ENCODE results near the gene TRIM38. TPM values are rescaled to one million over a fixed set of nuclear protein-coding genes. Genes with fewer than 3 reads are reported as not detected.
"Not testable (repeated sequence)": the region's sequence is repeated elsewhere in the genome, so short reads cannot be mapped to it uniquely, and the experiment has no call there.

The TRIM38 gene
- total RNA-seq, 1 donor from 2014 or later = 9.9 TPM

GRCh38 chr6:26006086-26006939 is 43.7 kb downstream of the TRIM38 start:
- DNase-seq = no peak

DNA sequence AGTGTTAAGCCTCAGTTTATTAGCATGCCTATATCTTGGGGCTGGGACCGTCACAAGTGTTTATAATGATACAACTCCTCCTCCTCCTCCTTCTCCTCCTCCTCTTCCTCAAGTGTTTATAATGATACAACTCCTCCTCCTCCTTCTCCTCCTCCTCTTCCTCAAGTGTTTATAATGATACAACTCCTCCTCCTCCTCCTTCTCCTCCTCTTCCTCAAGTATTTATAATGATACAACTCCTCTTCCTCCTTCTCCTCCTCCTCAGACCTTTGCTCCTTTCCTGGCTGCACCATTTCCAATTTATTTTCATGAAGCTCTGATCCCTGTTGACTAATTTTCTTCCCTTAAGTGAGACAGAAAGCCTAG is 44.3 kb downstream of the TRIM38 start:
- DNase-seq = not testable (repeated sequence)

DNA sequence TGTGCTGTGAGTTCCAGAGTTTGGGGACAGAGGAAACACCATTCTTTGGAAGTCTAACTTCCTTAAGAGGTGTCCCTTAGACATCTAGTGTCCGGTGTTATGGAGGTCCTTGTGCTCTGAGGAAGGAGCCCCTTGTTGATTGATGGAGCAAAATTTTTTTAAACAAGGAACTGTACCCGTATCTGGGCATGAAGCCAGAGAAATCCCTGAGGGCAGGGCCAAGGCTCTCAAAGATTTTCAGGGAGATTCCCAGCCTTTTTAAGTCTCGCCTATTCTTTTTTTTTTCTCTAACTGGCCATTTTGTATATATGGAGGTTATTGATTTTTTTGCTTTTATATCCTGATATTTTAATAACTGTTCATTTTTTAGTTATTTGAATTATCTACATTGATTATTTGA is 45.9 kb downstream of the TRIM38 start:
- DNase-seq = no peak

DNA sequence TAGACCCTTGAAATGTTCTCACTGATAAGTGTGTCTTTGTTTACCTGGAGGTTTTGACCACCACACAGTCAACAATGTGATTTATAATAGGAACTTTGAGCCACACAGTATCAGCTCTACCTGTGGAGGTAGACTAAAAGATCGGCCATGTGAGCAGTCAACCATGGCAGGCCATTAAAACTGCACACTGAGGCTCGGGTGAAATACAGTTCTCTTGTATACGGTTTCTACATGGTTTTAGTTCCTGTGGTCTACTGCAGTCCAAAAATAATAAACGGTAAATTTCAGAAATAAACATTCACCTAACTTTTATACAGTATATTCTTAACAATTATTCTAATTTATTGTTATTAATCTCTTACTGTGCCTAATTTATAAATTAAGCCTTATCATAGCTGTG is 47.2 kb downstream of the TRIM38 start:
- DNase-seq = no peak

DNA sequence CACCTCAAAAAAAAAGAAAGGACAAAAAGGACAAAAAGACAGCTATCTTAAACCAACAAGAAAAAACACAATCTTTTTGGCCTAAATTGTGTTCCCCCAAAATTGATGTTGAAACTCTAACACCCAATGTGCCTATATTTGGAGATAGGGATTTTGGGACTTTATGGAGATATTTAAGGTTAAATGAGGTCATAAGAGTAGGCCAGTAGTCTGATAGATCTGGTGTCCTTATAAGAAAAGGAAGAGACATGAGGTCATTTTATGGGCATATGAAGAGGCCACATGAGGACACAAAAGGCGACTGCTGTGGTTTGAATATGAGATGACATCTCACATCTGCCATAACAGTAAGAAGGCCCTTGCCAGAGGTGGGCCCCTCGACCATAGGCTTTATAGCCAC is 49.5 kb downstream of the TRIM38 start:
- DNase-seq = no peak

DNA sequence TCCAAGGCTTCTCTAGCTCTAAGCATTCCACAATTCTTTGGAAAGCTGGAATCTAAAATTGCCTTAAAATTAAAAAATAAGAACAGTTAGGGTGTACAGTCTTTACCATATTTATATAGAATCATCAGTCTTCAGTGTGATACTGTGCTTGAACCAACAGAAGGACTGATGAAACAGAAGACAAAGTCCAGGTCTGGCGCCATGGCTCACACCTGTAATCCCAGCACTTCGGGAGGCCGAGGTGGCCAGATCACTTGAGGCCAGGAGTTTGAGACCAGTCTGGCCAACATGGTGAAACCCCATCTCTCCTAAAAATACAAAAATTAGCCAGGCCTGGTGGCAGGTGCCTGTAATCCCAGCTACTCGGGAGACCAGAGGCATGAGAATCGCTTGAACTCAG is 51.8 kb downstream of the TRIM38 start:
- not testable (repeated sequence) for DNase-seq

- no peak for DNase-seq
Measured at GRCh38 chr6:26016245-26016962, 53.8 kb downstream of the TRIM38 start.

DNA sequence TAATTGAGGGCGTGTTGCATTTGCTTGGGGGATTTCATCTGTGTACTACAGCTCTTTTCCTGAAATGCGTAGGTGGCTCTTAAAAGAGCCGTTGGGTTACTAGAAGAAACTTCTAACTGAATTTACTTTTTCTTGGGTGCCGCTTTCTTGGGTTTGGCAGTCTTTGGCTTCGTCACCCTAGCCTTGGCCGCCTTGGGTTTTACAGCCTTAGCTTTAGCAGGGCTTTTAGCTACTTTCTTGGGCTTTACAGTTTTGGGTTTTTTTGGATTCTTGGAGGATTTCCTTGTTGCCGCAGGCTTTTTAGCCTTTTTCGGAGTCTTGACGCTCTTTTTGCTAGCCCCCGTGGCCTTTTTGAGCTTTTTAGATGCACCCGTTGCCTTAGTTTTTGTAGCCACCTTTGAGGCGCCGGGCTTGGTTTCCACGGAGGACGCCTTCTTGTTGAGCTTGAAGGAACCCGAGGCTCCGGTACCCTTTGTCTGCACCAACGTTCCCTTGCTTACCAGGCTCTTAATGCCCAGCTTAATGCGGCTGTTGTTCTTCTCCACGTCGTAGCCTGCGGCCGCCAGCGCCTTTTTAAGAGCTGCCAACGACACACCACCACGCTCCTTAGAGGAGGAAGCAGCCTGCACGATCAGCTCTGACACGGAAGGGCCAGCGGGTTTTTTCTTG is 54.5 kb downstream of the TRIM38 start:
- no peak for DNase-seq

DNA sequence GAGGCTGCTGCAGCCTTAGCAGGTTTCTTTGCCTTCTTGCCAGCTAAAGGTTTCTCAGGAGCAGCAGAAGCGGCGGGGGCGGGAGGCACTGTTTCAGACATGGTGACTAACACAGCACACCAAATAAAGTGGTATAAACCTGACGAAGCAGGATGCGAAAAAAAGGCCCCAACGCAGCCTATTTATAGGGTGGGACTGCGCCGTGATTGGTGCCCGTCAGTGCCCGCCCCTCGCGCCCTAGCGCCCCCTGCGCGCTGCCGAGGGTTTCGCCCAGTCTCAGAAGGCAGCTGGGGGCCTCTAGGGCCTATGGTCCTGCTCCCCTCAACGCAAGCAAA is 55.0 kb downstream of the TRIM38 start:
- peak; percentile 83 for DNase-seq

- no peak for DNase-seq
Measured at GRCh38 chr6:26019261-26019830, 56.7 kb downstream of the TRIM38 start.

GRCh38 chr6:26019967-26020328 is 57.3 kb downstream of the TRIM38 start:
- no peak for DNase-seq

DNA sequence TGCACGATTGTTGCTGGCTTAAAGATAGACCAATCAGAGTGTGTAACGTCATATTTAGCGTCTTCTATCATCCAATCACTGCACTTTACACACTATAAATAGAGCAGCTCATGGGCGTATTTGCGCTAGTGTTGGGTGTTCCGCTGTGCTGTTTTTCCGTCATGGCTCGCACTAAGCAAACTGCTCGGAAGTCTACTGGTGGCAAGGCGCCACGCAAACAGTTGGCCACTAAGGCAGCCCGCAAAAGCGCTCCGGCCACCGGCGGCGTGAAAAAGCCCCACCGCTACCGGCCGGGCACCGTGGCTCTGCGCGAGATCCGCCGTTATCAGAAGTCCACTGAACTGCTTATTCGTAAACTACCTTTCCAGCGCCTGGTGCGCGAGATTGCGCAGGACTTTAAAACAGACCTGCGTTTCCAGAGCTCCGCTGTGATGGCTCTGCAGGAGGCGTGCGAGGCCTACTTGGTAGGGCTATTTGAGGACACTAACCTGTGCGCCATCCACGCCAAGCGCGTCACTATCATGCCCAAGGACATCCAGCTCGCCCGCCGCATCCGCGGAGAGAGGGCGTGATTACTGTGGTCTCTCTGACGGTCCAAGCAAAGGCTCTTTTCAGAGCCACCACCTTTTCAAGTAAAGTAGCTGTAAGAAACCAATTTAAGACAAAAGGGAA is 57.9 kb downstream of the TRIM38 start:
- peak; percentile 94 for DNase-seq

- DNase-seq = peak; percentile 77
Measured at GRCh38 chr6:26021001-26021349, 58.4 kb downstream of the TRIM38 start.

GRCh38 chr6:26021350-26022131 is 58.9 kb downstream of the TRIM38 start:
- peak; percentile 97 for DNase-seq

GRCh38 chr6:26022132-26022472 is 59.5 kb downstream of the TRIM38 start:
- DNase-seq = peak; percentile 92

GRCh38 chr6:26022737-26023136 is 60.1 kb downstream of the TRIM38 start:
- DNase-seq = no peak

- no peak for DNase-seq
Measured at GRCh38 chr6:26024651-26025046, 62.0 kb downstream of the TRIM38 start.

- peak; percentile 56 for DNase-seq
Measured at GRCh38 chr6:26025047-26025893, 62.7 kb downstream of the TRIM38 start.

- DNase-seq = peak; percentile 97
Measured at GRCh38 chr6:26025894-26026832, 63.6 kb downstream of the TRIM38 start.
